Fibroblast of skin of abdomen (primary cell): ENCODE results near the gene C10orf90.
A peak's percentile ranks its signal among the peaks of the same experiment; 100 is the strongest.

ENCODE experiments used
- DNase-seq: peaks from one replicate; pipeline ENCODE4 v3.0.0-alpha.2; 2013

Gene C10orf90

GRCh38 chr10:126459878-126460481 is 210.5 kb downstream of the C10orf90 start:
- peak; percentile 88 for DNase-seq

GRCh38 chr10:126459032-126459831 is 211.3 kb downstream of the C10orf90 start:
- DNase-seq = peak; percentile 69

DNA sequence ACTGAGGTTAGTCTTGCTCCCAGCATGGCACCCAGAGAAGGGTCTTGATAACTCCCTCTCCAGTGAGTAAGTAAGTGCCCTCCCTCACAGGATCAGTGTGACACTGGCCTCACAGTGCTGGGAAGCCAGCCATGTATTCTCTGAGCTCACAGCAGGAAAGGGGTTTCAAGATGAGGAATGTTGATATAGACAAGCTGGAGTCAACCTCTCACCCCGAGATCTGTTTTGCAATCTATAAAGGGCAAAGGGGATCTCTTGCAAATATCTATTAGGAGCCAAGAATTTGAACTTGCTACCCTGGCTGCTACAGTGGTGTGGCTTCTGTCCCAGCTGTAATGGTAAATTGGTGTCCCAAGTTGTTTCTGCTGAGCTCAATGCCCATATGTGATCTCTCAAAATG is 212.0 kb downstream of the C10orf90 start:
- peak; percentile 34 for DNase-seq

- DNase-seq = no peak
Measured at GRCh38 chr10:126456632-126457031, 213.9 kb downstream of the C10orf90 start.

- DNase-seq = peak; percentile 27
Measured at GRCh38 chr10:126455766-126456405, 214.6 kb downstream of the C10orf90 start.

- no peak for DNase-seq
Measured at GRCh38 chr10:126455036-126455765, 215.3 kb downstream of the C10orf90 start.

DNA sequence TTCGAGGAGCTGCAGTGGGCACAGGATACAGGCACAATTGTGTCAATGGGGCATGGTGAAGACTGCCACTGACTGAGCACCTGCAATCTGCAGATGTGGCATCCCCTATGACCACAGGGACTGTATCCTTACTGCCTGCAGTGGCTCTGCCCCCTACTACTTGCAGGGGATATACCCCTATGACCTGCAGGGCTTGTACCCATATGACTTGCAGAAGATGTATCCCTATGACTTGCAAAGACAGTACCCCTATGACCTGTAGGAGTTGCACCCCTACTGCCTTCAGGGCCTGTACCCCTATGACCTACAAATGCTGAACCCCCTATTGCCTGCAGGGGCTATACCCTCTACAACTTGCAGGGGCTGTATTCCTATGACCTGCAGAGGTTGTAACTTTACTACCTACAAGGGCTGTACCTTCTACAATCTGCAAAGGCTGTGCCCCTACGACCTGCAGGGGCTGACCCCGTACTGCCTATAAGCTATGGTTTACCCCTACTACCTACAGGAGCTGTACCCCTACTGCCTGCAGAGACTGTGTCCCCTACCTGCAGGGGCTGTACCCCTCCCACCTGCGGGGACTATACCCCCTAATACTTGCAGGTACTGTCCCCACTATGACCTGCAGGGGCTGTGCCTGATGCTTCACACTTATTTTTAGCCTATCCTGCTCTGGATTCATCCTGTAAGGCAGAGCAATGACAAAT is 216.3 kb downstream of the C10orf90 start:
- DNase-seq = no peak

DNA sequence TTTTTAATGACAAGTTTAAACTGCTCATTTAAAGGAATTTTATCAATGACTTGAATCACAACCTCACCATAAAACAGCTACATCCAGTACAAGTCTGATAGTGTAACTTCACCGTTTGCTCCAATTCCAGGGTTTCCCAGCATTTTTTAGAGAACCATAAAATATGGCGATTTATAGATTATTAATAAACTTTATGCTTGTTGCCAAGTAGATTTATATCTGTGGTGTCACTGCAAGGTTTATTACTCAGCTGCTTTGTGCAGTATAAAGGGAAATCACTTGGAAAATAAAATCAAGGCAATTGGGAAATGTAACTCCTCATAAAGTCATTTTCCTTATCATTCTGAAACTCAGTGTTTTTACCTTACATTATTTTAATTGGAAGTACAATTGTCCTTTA is 218.2 kb downstream of the C10orf90 start:
- DNase-seq = no peak

DNA sequence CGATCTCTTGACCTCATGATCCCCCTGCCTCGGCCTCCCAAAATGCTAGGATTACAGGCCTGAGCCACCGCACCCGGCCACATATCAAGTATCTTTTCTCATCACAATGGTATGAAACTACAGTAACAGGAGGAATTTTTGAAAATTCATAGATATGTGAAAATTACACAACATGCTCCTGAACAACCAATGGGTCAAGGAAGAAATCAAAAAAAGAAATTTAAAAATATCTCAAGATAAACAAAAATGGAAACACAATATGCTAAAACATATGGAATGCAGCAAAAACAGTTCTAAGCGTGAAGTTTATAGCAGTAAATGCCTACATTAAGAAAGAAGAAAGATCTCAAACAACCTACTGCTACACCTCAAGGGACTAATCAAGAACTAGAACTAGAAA is 222.4 kb downstream of the C10orf90 start:
- DNase-seq = no peak

GRCh38 chr10:126439942-126440341 is 230.6 kb downstream of the C10orf90 start:
- no peak for DNase-seq

- no peak for DNase-seq
Measured at GRCh38 chr10:126438407-126438783, 232.1 kb downstream of the C10orf90 start.

GRCh38 chr10:126437635-126438406 is 232.7 kb downstream of the C10orf90 start:
- no peak for DNase-seq

- no peak for DNase-seq
Measured at GRCh38 chr10:126434235-126434634, 236.3 kb downstream of the C10orf90 start.

DNA sequence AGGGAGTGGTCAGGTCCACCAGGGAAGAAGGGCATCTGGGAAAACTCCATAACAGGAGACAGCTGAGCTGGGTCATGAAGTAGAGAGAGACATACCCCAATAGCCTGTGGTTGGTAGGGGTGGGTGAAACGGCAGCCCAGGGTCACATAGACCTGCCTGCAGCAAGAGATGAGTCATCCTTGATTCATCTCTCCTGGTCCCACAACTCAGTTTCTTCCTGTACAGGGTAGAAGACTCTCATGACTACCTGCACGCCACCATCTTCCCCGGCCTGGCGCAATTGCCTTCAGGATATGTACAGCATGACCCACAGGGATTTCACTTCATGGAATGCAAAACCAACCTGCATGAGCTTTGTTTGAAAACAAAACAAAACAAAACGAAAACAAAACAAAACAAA is 237.1 kb downstream of the C10orf90 start:
- DNase-seq = no peak

DNA sequence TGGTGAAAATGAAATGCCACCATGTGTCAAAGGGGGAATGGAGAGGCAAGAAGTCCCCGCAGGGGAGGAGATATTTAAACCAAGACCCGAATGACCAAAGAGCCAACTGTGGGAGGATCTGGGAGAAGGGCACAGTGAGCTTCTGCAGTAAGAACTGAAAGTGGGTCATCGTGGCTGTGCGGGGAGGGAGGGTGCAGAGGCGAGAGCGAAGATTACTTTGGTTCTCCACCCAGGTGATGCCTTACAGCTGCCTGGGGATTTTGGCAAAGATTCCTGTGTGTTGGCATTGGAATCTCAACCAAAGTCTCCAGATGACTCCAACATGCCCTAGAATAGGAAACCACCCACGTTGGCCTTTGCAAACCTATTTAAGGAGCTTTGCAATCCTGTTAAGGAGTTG is 238.0 kb downstream of the C10orf90 start:
- no peak for DNase-seq

GRCh38 chr10:126431816-126432215 is 238.7 kb downstream of the C10orf90 start:
- no peak for DNase-seq

GRCh38 chr10:126430512-126430911 is 240.0 kb downstream of the C10orf90 start:
- DNase-seq = no peak

GRCh38 chr10:126429275-126429674 is 241.2 kb downstream of the C10orf90 start:
- DNase-seq = no peak

DNA sequence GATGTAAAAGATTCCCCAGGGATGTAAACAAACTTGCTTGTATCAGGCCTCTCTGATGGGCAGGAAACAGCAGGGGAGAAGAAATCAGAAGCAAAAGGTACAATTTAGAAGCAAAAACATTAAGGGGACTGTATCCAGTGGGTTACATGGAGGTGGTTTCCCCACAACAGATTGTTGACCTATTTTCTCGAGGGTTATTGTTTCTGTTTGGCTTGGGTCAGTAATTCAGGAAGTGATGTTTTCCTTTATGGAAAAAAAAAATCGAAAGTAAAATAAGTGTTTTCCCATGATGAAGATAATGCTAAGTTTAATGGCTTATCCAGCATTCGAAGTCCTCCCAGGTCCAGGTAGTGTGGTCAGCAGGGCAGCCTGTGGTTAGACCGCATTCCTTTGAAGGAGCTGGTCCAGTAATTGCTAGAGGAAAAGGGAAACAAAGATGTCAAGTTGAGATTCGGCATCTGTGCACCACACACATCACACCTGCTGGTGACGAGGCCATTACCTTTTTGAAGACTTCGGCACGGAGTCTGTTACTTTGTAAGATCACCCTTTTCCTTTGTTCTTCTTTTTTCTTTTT is 244.9 kb downstream of the C10orf90 start:
- DNase-seq = no peak

GRCh38 chr10:126425032-126425431 is 245.5 kb downstream of the C10orf90 start:
- no peak for DNase-seq
